HEK293 (cell line): ENCODE measurements around the gene DGCR8.

Experiments
- CTCF ChIP-seq: fragments of 450-650 bp; formaldehyde crosslinking; IDR thresholded peaks from 2 replicates; pipeline ENCODE4 v1.5.1; 2016; ENCODE audit warnings: missing biosample characterization, missing genetic modification characterization
- EGR2 ChIP-seq: fragments of 450-650 bp; formaldehyde crosslinking; IDR thresholded peaks from 2 replicates; pipeline ENCODE4 v1.5.1; 2016; ENCODE audit warnings: low read depth, missing biosample characterization, missing genetic modification characterization
- REST ChIP-seq: fragments of 450-650 bp; formaldehyde crosslinking; IDR thresholded peaks from 2 replicates; pipeline ENCODE4 v1.5.1; 2016; ENCODE audit warnings: missing biosample characterization, missing genetic modification characterization
- TCF7L2 ChIP-seq: IDR thresholded peaks from 2 replicates; pipeline ENCODE4 v1.6.1; 2011; ENCODE audit warnings: low read depth, mild to moderate bottlenecking, inconsistent platforms, low read length, moderate library complexity, borderline replicate concordance
- ZNF121 ChIP-seq: fragments of 450-650 bp; formaldehyde crosslinking; IDR thresholded peaks from 2 replicates; pipeline ENCODE4 v1.5.1; 2016; ENCODE audit warnings: missing biosample characterization, missing genetic modification characterization
- ZNF140 ChIP-seq: fragments of 450-650 bp; formaldehyde crosslinking; IDR thresholded peaks from 2 replicates; pipeline ENCODE4 v1.5.1; 2016; ENCODE audit warnings: missing biosample characterization, missing genetic modification characterization
- ZNF202 ChIP-seq: fragments of 450-650 bp; formaldehyde crosslinking; IDR thresholded peaks from 2 replicates; pipeline ENCODE4 v1.5.1; 2016; ENCODE audit warnings: missing biosample characterization, missing genetic modification characterization, borderline replicate concordance
- ZNF23 ChIP-seq: fragments of 450-650 bp; formaldehyde crosslinking; IDR thresholded peaks from 2 replicates; pipeline ENCODE4 v1.5.1; 2016; ENCODE audit warnings: missing biosample characterization, missing genetic modification characterization, borderline replicate concordance
- ZNF274 ChIP-seq, 2 experiments: fragments of 200-500 bp in 1 of 2; fragments of 450-650 bp in 1 of 2; sonication (Bioruptor generic) in 1 of 2; formaldehyde crosslinking in 1 of 2; IDR thresholded peaks; 2 replicates each; pipeline versions ENCODE4 v1.5.1 to v1.6.1; 2014 to 2016; ENCODE audit warnings: borderline replicate concordance in 1 of 2, inconsistent platforms in 1 of 2, low read length in 1 of 2, missing biosample characterization in 1 of 2, missing genetic modification characterization in 1 of 2
- ZNF362 ChIP-seq: fragments of 450-650 bp; formaldehyde crosslinking; IDR thresholded peaks from 2 replicates; pipeline ENCODE4 v1.5.1; 2016; ENCODE audit warnings: missing biosample characterization, missing genetic modification characterization
- ZNF449 ChIP-seq: fragments of 450-650 bp; formaldehyde crosslinking; IDR thresholded peaks from 2 replicates; pipeline ENCODE4 v1.5.1; 2017; ENCODE audit warnings: missing biosample characterization, mild to moderate bottlenecking, missing genetic modification characterization, moderate library complexity
- ZNF585B ChIP-seq: fragments of 450-650 bp; formaldehyde crosslinking; IDR thresholded peaks from 2 replicates; pipeline ENCODE4 v1.5.1; 2016; ENCODE audit warnings: missing biosample characterization, missing genetic modification characterization
- ZNF654 ChIP-seq: fragments of 450-650 bp; formaldehyde crosslinking; IDR thresholded peaks from 2 replicates; pipeline ENCODE4 v1.5.1; 2016; ENCODE audit warnings: low read depth, missing biosample characterization, missing genetic modification characterization

- TF ChIP-seq ZNF121 (tag by site-specific recombination) (peak; percentile 93), ZNF362 (tag by site-specific recombination) (no peak), EGR2 (tag by site-specific recombination) (no peak), ZNF202 (tag by site-specific recombination) (no peak), CTCF (tag by site-specific recombination) (no peak), ZNF654 (tag by site-specific recombination) (no peak), ZNF274 (IDR thresholded peaks at IDR 0.05; ENCODE audit: low read length) (no peak), ZNF274 (tag by site-specific recombination; IDR thresholded peaks at IDR 0.05; ENCODE audit: borderline replicate concordance) (no peak), ZNF140 (no peak), REST (tag by site-specific recombination) (no peak), ZNF449 (tag by site-specific recombination) (no peak), TCF7L2 (no peak), ZNF23 (tag by site-specific recombination) (no peak), ZNF585B (no peak)
Measured at GRCh38 chr22:20055144-20055543, 24.9 kb upstream of the DGCR8 start.
